ENCODE results near the gene DNAJB13.

DNA sequence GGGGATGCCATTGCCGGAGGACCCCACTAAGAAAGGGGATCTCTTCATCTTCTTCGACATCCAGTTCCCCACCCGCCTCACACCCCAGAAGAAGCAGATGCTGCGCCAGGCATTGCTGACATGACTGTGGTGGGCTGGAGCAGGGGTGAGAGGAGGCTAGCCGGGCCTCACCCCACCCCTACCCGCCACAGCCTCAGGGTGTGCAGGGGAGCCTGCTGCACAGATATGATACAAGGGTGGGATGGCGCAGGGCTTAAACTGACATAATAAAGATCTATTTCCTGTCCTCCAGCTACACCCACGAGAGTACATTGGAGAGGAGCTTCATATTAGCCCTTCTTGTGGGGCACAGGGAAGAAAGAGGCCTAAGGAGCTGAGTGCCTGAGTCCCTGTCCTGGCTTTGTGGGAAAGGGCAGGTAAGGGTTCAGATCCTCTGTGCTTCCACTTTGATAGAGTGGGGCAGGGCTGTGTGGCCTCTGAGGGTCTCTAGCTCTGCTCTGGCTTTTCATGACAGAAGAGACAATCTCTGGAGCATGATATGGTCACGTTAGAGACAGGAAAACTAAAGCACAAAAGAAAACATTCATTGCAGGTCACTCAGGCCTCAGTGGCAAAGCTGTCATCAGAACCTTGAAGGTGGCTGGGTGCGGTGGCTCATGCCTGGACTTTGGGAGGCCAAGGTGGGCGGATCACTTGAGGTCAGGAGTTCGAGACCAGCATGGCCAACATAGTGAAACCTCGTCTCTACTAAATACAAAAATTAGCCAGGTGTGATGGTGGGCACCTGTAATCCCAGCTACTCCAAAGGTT is 19.4 kb downstream of the DNAJB13 start:
- TF ChIP-seq, protein P1, sequence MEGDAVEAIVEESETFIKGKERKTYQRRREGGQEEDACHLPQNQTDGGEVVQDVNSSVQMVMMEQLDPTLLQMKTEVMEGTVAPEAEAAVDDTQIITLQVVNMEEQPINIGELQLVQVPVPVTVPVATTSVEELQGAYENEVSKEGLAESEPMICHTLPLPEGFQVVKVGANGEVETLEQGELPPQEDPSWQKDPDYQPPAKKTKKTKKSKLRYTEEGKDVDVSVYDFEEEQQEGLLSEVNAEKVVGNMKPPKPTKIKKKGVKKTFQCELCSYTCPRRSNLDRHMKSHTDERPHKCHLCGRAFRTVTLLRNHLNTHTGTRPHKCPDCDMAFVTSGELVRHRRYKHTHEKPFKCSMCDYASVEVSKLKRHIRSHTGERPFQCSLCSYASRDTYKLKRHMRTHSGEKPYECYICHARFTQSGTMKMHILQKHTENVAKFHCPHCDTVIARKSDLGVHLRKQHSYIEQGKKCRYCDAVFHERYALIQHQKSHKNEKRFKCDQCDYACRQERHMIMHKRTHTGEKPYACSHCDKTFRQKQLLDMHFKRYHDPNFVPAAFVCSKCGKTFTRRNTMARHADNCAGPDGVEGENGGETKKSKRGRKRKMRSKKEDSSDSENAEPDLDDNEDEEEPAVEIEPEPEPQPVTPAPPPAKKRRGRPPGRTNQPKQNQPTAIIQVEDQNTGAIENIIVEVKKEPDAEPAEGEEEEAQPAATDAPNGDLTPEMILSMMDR (IDR thresholded peaks at IDR 0.05; ENCODE audit: insufficient read depth, low read length): no peak
- TF ChIP-seq, protein P2, sequence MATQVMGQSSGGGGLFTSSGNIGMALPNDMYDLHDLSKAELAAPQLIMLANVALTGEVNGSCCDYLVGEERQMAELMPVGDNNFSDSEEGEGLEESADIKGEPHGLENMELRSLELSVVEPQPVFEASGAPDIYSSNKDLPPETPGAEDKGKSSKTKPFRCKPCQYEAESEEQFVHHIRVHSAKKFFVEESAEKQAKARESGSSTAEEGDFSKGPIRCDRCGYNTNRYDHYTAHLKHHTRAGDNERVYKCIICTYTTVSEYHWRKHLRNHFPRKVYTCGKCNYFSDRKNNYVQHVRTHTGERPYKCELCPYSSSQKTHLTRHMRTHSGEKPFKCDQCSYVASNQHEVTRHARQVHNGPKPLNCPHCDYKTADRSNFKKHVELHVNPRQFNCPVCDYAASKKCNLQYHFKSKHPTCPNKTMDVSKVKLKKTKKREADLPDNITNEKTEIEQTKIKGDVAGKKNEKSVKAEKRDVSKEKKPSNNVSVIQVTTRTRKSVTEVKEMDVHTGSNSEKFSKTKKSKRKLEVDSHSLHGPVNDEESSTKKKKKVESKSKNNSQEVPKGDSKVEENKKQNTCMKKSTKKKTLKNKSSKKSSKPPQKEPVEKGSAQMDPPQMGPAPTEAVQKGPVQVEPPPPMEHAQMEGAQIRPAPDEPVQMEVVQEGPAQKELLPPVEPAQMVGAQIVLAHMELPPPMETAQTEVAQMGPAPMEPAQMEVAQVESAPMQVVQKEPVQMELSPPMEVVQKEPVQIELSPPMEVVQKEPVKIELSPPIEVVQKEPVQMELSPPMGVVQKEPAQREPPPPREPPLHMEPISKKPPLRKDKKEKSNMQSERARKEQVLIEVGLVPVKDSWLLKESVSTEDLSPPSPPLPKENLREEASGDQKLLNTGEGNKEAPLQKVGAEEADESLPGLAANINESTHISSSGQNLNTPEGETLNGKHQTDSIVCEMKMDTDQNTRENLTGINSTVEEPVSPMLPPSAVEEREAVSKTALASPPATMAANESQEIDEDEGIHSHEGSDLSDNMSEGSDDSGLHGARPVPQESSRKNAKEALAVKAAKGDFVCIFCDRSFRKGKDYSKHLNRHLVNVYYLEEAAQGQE (IDR thresholded peaks at IDR 0.05; ENCODE audit: insufficient replicate concordance, low read depth): no peak
- TF ChIP-seq SPI1 (IDR thresholded peaks at IDR 0.05; ENCODE audit: borderline replicate concordance, low read depth): no peak

Data from HL-60 (cell line).